GM23338 (cell line): ENCODE results near the gene DHRS4L2. TPM values are rescaled to one million over a fixed set of nuclear protein-coding genes. Genes with fewer than 3 reads are reported as not detected.

Source experiments
- ATAC-seq: fragments of 200-7000 bp; cut with Tn5 transposase; 3 replicates; pipeline ENCODE4 v1.9.1; 2020
- DNase-seq: peaks from one replicate; pipeline ENCODE4 v3.0.0-alpha.2; 2015; ENCODE audit warnings: low spot score
- H2AFZ ChIP-seq: fragments of 200-600 bp; sonication (generic); 2 replicates; pipeline ENCODE4 v1.8.0; 2016; ENCODE audit warnings: antibody characterized with exemption, mild to moderate bottlenecking, moderate library complexity
- H3F3A ChIP-seq: fragments of 200-600 bp; sonication (generic); replicated peaks from 2 replicates; pipeline ENCODE4 v1.8.0; 2017; ENCODE audit warnings: antibody characterized with exemption, mixed run types, low read depth
- H3K27ac ChIP-seq: fragments of 200-600 bp; sonication (generic); 2 replicates; pipeline ENCODE4 v1.6.1; 2016; ENCODE audit warnings: low read depth
- H3K27me3 ChIP-seq: fragments of 200-600 bp; sonication (generic); 2 replicates; pipeline ENCODE4 v1.8.0; 2016; ENCODE audit warnings: mild to moderate bottlenecking, mixed run types, moderate library complexity; ENCODE audit not compliant: insufficient read depth
- H3K36me3 ChIP-seq: fragments of 200-600 bp; sonication (generic); 2 replicates; pipeline ENCODE4 v1.8.0; 2016; ENCODE audit warnings: mild to moderate bottlenecking; ENCODE audit not compliant: insufficient read depth
- H3K4me1 ChIP-seq: fragments of 200-600 bp; sonication (generic); 2 replicates; pipeline ENCODE4 v1.8.0; 2016; ENCODE audit warnings: mild to moderate bottlenecking, moderate library complexity; ENCODE audit not compliant: insufficient read depth
- H3K4me2 ChIP-seq: fragments of 200-600 bp; sonication (generic); 2 replicates; pipeline ENCODE4 v1.7.1; 2017; ENCODE audit warnings: mixed run types
- H3K4me3 ChIP-seq: fragments of 200-600 bp; sonication (generic); 2 replicates; pipeline ENCODE4 v1.6.1; 2016; ENCODE audit warnings: mixed run types
- H3K79me2 ChIP-seq: fragments of 200-600 bp; sonication (generic); replicated peaks from 2 replicates; pipeline ENCODE4 v1.8.0; 2017; ENCODE audit warnings: mild to moderate bottlenecking; ENCODE audit not compliant: insufficient read depth
- H3K9me2 ChIP-seq: fragments of 200-600 bp; sonication (generic); 2 replicates; pipeline ENCODE4 v1.8.0; 2017; ENCODE audit not compliant: insufficient read depth
- H4K20me1 ChIP-seq: fragments of 200-600 bp; sonication (generic); replicated peaks from 2 replicates; pipeline ENCODE4 v1.8.0; 2017; ENCODE audit warnings: mild to moderate bottlenecking; ENCODE audit not compliant: insufficient read depth
- H3K27ac Mint-ChIP-seq: 2 replicates; pipeline ENCODE4 v1.8.0; 2020; ENCODE audit warnings: inconsistent platforms, mild to moderate bottlenecking, moderate library complexity, mixed read lengths
- H3K27me3 Mint-ChIP-seq: 3 replicates; pipeline ENCODE4 v1.8.0; 2022; ENCODE audit warnings: low read depth, mild to moderate bottlenecking, moderate library complexity, mixed read lengths, inconsistent platforms; ENCODE audit not compliant: insufficient read depth, poor library complexity
- H3K36me3 Mint-ChIP-seq: 3 replicates; pipeline ENCODE4 v1.8.0; 2021; ENCODE audit warnings: low read depth, mild to moderate bottlenecking, inconsistent platforms, moderate library complexity, mixed read lengths
- H3K4me1 Mint-ChIP-seq: 3 replicates; pipeline ENCODE4 v1.8.0; 2020; ENCODE audit warnings: mild to moderate bottlenecking, inconsistent platforms, mixed read lengths
- H3K4me3 Mint-ChIP-seq: 3 replicates; pipeline ENCODE4 v1.8.0; 2021; ENCODE audit warnings: moderate library complexity, mild to moderate bottlenecking, inconsistent platforms, mixed read lengths
- H3K9me3 Mint-ChIP-seq: 3 replicates; pipeline ENCODE4 v1.8.0; 2020; ENCODE audit warnings: moderate library complexity, mild to moderate bottlenecking, inconsistent platforms, mixed read lengths
- CREB1 ChIP-seq: fragments of 250-450 bp; sonication (Bioruptor Pico); IDR thresholded peaks from 2 replicates; pipeline ENCODE4 v1.5.0; 2020; ENCODE audit warnings: low read depth, mild to moderate bottlenecking, moderate library complexity
- EZH2phosphoT487 ChIP-seq: fragments of 200-600 bp; sonication (generic); IDR thresholded peaks from one replicate; pipeline ENCODE4 v1.8.1; 2018; ENCODE audit warnings: antibody characterized with exemption; ENCODE audit not compliant: unreplicated experiment
- JUNB ChIP-seq: IDR thresholded peaks from one replicate; pipeline ENCODE4 v1.6.1; 2016; ENCODE audit warnings: antibody characterized with exemption; ENCODE audit not compliant: unreplicated experiment
- NANOG ChIP-seq: IDR thresholded peaks from 2 replicates; pipeline ENCODE4 v1.6.1; 2016; ENCODE audit warnings: antibody characterized with exemption, borderline replicate concordance
- ZNF462 ChIP-seq: fragments of 250-450 bp; sonication (Bioruptor Pico); IDR thresholded peaks from 2 replicates; pipeline ENCODE4 v1.5.0; 2020; ENCODE audit warnings: mild to moderate bottlenecking, moderate library complexity
- polyA plus RNA-seq: library from polyadenylated mRNA; unstranded; fragments of >200 nt; fragmentation: Nextera tagmentation; extraction: Ambion mirVana; gene quantifications from 2 replicates; pipeline ENCODE4 v1.2.1, GENCODE V29; 2016
- total RNA-seq: library from RNA; depleted of rRNA; stranded (reverse); fragments of >200 nt; shearing (Covaris generic); gene quantifications from 2 replicates; pipeline ENCODE4 v1.2.3, GENCODE V29; 2014
- TF ChIP-seq, protein P1 (sequence below): IDR thresholded peaks from one replicate; pipeline ENCODE4 v1.6.1; 2018; ENCODE audit warnings: antibody characterized with exemption; ENCODE audit not compliant: unreplicated experiment

DHRS4L2 gene
- total and polyA plus RNA-seq, 2 experiments from 2014 or later, result 6.7 to 12.9 TPM

DNA sequence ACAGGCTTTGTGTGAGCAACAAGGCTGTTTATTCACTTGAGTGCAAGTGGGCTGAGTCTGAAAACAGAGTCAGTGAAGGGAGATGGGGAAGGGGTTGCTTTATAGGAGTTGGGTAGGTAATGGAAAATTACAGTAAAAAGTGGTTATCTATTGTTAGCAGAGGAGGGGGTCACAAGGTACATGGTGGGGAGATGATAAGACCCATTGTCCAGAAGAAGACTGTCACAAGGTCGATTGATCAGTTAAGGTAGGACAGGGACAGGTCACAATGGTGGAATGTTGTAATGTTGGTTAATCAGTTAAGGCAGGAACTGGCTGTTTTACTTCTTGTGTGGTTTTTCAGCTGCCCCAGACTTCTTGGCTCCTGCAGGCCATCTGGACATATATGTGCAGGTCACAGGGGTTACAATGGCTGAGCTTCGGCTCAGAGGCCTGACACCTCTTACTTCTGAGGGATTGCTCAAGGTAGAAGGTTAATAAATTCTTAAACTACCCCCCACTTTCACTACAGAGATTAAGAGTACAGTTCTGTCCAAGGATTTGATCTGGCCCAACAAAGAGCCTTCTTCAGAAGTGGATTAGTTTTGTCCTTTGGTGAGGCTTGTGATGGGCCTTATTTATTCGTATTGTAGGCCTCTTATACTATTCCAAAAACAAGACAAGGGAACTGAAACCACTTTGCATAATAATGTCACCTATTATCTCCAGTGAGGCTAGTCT lies 49.0 kb upstream of the DHRS4L2 start (continued):
- TF ChIP-seq ZNF462 (CRISPR knock-in tag), result no peak

GRCh38 chr14:23941230-23941629 lies 47.5 kb upstream of the DHRS4L2 start:
- Histone ChIP-seq H4K20me1 (no peaks in the 10 kb centered on the region), H3K27me3 (no peaks in the 10 kb centered on the region), H3K4me3 (no peak overlapping the region), H3K9me2 (peaks cover 9% of the 10 kb centered on the region; the same call in 1 of the 2 replicates), H3F3A (no peaks in the 10 kb centered on the region), H3K4me2 (no peak overlapping the region), H3K27ac (no peak overlapping the region), H3K79me2 (no peaks in the 10 kb centered on the region), H3K4me1 (no peaks in the 10 kb centered on the region), H3K36me3 (no peaks in the 10 kb centered on the region), H2AFZ (no peak overlapping the region)
- no peak overlapping the region for H3K27ac Mint-ChIP-seq
- H3K4me1 Mint-ChIP-seq, result no peaks in the 10 kb centered on the region
- DNase-seq, result no peak
- peaks cover 9% of the 10 kb centered on the region; the same call in 2 of the 3 replicates for H3K36me3 Mint-ChIP-seq
- peaks cover 3% of the 10 kb centered on the region; the same call in 2 of the 3 replicates for H3K9me3 Mint-ChIP-seq
- H3K4me3 Mint-ChIP-seq, result no peak overlapping the region
- no peak for ATAC-seq
- no peaks in the 10 kb centered on the region for H3K27me3 Mint-ChIP-seq
- no peak for TF ChIP-seq NANOG
- no peak for TF ChIP-seq JUNB
- TF ChIP-seq, protein P1, sequence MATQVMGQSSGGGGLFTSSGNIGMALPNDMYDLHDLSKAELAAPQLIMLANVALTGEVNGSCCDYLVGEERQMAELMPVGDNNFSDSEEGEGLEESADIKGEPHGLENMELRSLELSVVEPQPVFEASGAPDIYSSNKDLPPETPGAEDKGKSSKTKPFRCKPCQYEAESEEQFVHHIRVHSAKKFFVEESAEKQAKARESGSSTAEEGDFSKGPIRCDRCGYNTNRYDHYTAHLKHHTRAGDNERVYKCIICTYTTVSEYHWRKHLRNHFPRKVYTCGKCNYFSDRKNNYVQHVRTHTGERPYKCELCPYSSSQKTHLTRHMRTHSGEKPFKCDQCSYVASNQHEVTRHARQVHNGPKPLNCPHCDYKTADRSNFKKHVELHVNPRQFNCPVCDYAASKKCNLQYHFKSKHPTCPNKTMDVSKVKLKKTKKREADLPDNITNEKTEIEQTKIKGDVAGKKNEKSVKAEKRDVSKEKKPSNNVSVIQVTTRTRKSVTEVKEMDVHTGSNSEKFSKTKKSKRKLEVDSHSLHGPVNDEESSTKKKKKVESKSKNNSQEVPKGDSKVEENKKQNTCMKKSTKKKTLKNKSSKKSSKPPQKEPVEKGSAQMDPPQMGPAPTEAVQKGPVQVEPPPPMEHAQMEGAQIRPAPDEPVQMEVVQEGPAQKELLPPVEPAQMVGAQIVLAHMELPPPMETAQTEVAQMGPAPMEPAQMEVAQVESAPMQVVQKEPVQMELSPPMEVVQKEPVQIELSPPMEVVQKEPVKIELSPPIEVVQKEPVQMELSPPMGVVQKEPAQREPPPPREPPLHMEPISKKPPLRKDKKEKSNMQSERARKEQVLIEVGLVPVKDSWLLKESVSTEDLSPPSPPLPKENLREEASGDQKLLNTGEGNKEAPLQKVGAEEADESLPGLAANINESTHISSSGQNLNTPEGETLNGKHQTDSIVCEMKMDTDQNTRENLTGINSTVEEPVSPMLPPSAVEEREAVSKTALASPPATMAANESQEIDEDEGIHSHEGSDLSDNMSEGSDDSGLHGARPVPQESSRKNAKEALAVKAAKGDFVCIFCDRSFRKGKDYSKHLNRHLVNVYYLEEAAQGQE, result no peak
- TF ChIP-seq CREB1 (CRISPR knock-in tag), result no peak
- no peak for TF ChIP-seq EZH2phosphoT487
